HG02973 (cell line): Measurements from ENCODE around the gene THPO.

Experiments
- ATAC-seq: cut with Tn5 transposase; IDR thresholded peaks from one replicate; pipeline ENCODE4 v1.9.1; 2021; ENCODE audit warnings: moderate library complexity; ENCODE audit not compliant: unreplicated experiment

Gene THPO

GRCh38 chr3:184377882-184378445, at the start of gene THPO:
TSS of gene THPO (minus strand) at chr3:184378207. CDS start at chr3:184376259, 1,948 bp downstream.
- no peak for ATAC-seq

- no peak for ATAC-seq
Observed at GRCh38 chr3:184426691-184427141, 48.7 kb upstream of the THPO start.

GRCh38 chr3:184423561-184423960, 45.6 kb upstream of the THPO start:
- ATAC-seq, result no peak

GRCh38 chr3:184419171-184419570, 41.2 kb upstream of the THPO start:
- no peak for ATAC-seq

- ATAC-seq, result peak; percentile 87
Observed at GRCh38 chr3:184417619-184418327, 39.8 kb upstream of the THPO start.

- no peak for ATAC-seq
Observed at GRCh38 chr3:184415203-184415490, 37.1 kb upstream of the THPO start.

GRCh38 chr3:184414418-184415202, 36.6 kb upstream of the THPO start:
- ATAC-seq, result no peak

- no peak for ATAC-seq
Observed at GRCh38 chr3:184409946-184410500, 32.0 kb upstream of the THPO start.

- ATAC-seq, result no peak
Observed at GRCh38 chr3:184409331-184409926, 31.4 kb upstream of the THPO start.

GRCh38 chr3:184405075-184406030, 27.3 kb upstream of the THPO start:
- no peak for ATAC-seq

GRCh38 chr3:184399410-184399809, 21.4 kb upstream of the THPO start:
- no peak for ATAC-seq

- ATAC-seq, result no peak
Observed at GRCh38 chr3:184395320-184395660, 17.3 kb upstream of the THPO start.

- ATAC-seq, result no peak
Observed at GRCh38 chr3:184391266-184391665, 13.3 kb upstream of the THPO start.

- no peak for ATAC-seq
Observed at GRCh38 chr3:184389935-184390528, 12.0 kb upstream of the THPO start.

- ATAC-seq, result no peak
Observed at GRCh38 chr3:184389384-184389783, 11.4 kb upstream of the THPO start.

GRCh38 chr3:184388936-184389230, 10.9 kb upstream of the THPO start:
- ATAC-seq, result no peak

GRCh38 chr3:184388164-184388935, 10.3 kb upstream of the THPO start:
- ATAC-seq, result no peak

- no peak for ATAC-seq
Observed at GRCh38 chr3:184387174-184387714, 9.2 kb upstream of the THPO start.
